Keratinocyte (primary cell): ENCODE results near the gene DGKE. TPM values are rescaled to one million over a fixed set of nuclear protein-coding genes. Genes with fewer than 3 reads are reported as not detected.

Experiments used
- DNase-seq: peaks from one replicate; pipeline ENCODE4 v3.0.0-alpha.2; 2011; ENCODE audit warnings: low read depth, missing footprints, low spot score
- FAIRE-seq: peaks from 2 replicates; lab custom pipeline; 2011; peaks lifted over from hg19 to GRCh38; lab: Jason Lieb, UNC
- H2AFZ ChIP-seq: 2 replicates; pipeline ENCODE4 v1.6.0; 2012; ENCODE audit warnings: low read length, control low read depth, inconsistent platforms; ENCODE audit not compliant: control insufficient read depth
- H3K27ac ChIP-seq: 2 replicates; pipeline ENCODE4 v1.5.1; 2011; ENCODE audit warnings: low read length; ENCODE audit not compliant: control insufficient read depth, insufficient read depth
- H3K27me3 ChIP-seq: 3 replicates; pipeline ENCODE4 v1.6.0; 2011; ENCODE audit warnings: low read length; ENCODE audit not compliant: control insufficient read depth, insufficient read depth; ENCODE audit errors: extremely low read depth
- H3K36me3 ChIP-seq, 2 experiments: 2 replicates in 1 of 2; 3 replicates in 1 of 2; pipeline ENCODE4 v1.5.1; 2011; ENCODE audit warnings: low read length in 2 of 2, mild to moderate bottlenecking in 1 of 2; ENCODE audit not compliant: control insufficient read depth in 2 of 2, insufficient read depth in 2 of 2; ENCODE audit errors: extremely low read depth in 1 of 2
- H3K4me1 ChIP-seq: 3 replicates; pipeline ENCODE4 v1.5.1; 2011; ENCODE audit warnings: low read length; ENCODE audit not compliant: control insufficient read depth, insufficient read depth; ENCODE audit errors: extremely low read depth
- H3K4me2 ChIP-seq: 3 replicates; pipeline ENCODE4 v1.6.0; 2011; ENCODE audit warnings: low read depth, low read length; ENCODE audit not compliant: control insufficient read depth, insufficient read depth; ENCODE audit errors: extremely low read depth
- H3K4me3 ChIP-seq, 3 experiments: fragments of 200-600 bp in 1 of 3; sonication (generic) in 1 of 3; 2 replicates in 2 of 3; 3 replicates in 1 of 3; pipeline ENCODE4 v1.5.1; 2011 to 2016; ENCODE audit warnings: low read length in 3 of 3, mild to moderate bottlenecking in 3 of 3, control low read depth in 2 of 3, inconsistent platforms in 1 of 3, low read depth in 1 of 3, mixed read lengths in 1 of 3, mixed run types in 1 of 3, moderate library complexity in 1 of 3; ENCODE audit not compliant: control insufficient read depth in 2 of 3, insufficient read depth in 2 of 3; ENCODE audit errors: extremely low read depth in 1 of 3
- H3K79me2 ChIP-seq: 2 replicates; pipeline ENCODE4 v1.6.0; 2012; ENCODE audit warnings: low read length; ENCODE audit not compliant: control insufficient read depth, insufficient read depth
- H3K9ac ChIP-seq: 3 replicates; pipeline ENCODE4 v1.6.0; 2011; ENCODE audit warnings: low read length; ENCODE audit not compliant: control insufficient read depth, insufficient read depth; ENCODE audit errors: extremely low read depth
- H3K9me1 ChIP-seq: 3 replicates; pipeline ENCODE4 v1.6.0; 2011; ENCODE audit warnings: low read length; ENCODE audit not compliant: control insufficient read depth, insufficient read depth; ENCODE audit errors: extremely low read depth
- H3K9me3 ChIP-seq: 2 replicates; pipeline ENCODE4 v1.5.1; 2012; ENCODE audit warnings: low read depth, low read length; ENCODE audit not compliant: control insufficient read depth
- H4K20me1 ChIP-seq: 3 replicates; pipeline ENCODE4 v1.6.0; 2011; ENCODE audit warnings: low read length; ENCODE audit not compliant: control insufficient read depth, insufficient read depth; ENCODE audit errors: extremely low read depth
- EZH2 ChIP-seq: IDR thresholded peaks from one replicate; pipeline ENCODE4 v1.6.1; 2012; ENCODE audit warnings: inconsistent platforms, mild to moderate bottlenecking, low read length, moderate library complexity
- dilution Hi-C: fragments of 300-500 bp; cut with MboI; formaldehyde crosslinking; loops from one replicate; pipeline ENCODE4 v1.7.0; 2020; ENCODE audit warnings: low sequenced_read_pairs; ENCODE audit not compliant: extremely low pct_ligation_motif_present
- polyA plus RNA-seq, 5 experiments: library from polyadenylated mRNA; depleted of rRNA in 3 of 5; stranded (reverse) in 3 of 5; stranded (forward) in 1 of 5; unstranded in 1 of 5; fragments of >200 nt; gene quantifications; 1 replicate in 1 of 5; 2 replicates in 3 of 5; 3 replicates in 1 of 5; pipeline versions ENCODE4 v1.2.1 to v1.2.3, GENCODE V29; 2011 to 2012; ENCODE audit warnings: missing spikeins in 2 of 5, low read depth in 1 of 5, low replicate concordance in 1 of 5
- TF ChIP-seq, protein P1 (sequence below), 3 experiments: IDR thresholded peaks in 1 of 3; conservative IDR thresholded peaks in 1 of 3; optimal IDR thresholded peaks in 1 of 3; 2 replicates in 2 of 3; 3 replicates in 1 of 3; pipeline versions ENCODE3 to v1.5.1; 2011; ENCODE audit warnings: low read length in 3 of 3, mild to moderate bottlenecking in 3 of 3, moderate library complexity in 2 of 3, control low read depth in 1 of 3, inconsistent platforms in 1 of 3; ENCODE audit not compliant: insufficient read depth in 2 of 3; ENCODE audit errors: extremely low read depth in 1 of 3

Gene DGKE
- polyA plus RNA-seq, 1 donor (not counting 4 experiments of a cell fraction or from before 2014, with no cell fraction given) = 4.7 TPM

DNA sequence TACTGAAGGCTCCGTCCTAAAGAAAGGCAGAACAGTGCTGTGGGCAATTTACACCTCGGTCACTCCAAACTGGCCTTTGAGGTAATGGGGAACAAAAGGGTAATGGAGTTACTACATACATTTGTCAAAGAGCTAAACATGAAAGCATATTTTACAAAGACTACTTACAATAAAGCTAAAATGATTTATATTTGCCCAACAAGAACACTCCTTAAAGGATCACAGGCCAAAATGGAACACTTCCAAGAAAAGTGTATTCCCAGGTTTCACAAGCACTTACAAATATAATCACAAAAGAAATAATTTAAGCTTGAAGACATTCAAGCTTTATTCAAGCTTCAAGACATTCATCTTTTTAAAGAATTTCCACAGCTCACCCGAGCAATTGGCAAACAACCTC is 29.5 kb upstream of the DGKE start:
- H3K27ac ChIP-seq = no peak overlapping the region
- peaks cover 15% of the 10 kb centered on the region for H3K4me1 ChIP-seq
- DNase-seq = no peak
- TF ChIP-seq, protein P1, sequence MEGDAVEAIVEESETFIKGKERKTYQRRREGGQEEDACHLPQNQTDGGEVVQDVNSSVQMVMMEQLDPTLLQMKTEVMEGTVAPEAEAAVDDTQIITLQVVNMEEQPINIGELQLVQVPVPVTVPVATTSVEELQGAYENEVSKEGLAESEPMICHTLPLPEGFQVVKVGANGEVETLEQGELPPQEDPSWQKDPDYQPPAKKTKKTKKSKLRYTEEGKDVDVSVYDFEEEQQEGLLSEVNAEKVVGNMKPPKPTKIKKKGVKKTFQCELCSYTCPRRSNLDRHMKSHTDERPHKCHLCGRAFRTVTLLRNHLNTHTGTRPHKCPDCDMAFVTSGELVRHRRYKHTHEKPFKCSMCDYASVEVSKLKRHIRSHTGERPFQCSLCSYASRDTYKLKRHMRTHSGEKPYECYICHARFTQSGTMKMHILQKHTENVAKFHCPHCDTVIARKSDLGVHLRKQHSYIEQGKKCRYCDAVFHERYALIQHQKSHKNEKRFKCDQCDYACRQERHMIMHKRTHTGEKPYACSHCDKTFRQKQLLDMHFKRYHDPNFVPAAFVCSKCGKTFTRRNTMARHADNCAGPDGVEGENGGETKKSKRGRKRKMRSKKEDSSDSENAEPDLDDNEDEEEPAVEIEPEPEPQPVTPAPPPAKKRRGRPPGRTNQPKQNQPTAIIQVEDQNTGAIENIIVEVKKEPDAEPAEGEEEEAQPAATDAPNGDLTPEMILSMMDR (optimal IDR thresholded peaks at IDR 0.05 in 1 of 3, IDR thresholded peaks at IDR 0.05 in 1 of 3, conservative IDR thresholded peaks at IDR 0.05 in 1 of 3; ENCODE audit: extremely low read depth in 1 of 3, insufficient read depth in 2 of 3, low read length in 3 of 3) = no peak
- TF ChIP-seq EZH2 = no peak
- dilution Hi-C loops = no loop called here
- no peak for FAIRE-seq
- H3K27me3 ChIP-seq = no peaks in the 10 kb centered on the region
- no peaks in the 10 kb centered on the region for H3K9me3 ChIP-seq
- H2AFZ ChIP-seq = no peak overlapping the region
- H4K20me1 ChIP-seq = no peaks in the 10 kb centered on the region
- H3K79me2 ChIP-seq = no peaks in the 10 kb centered on the region
- H3K36me3 ChIP-seq = no peaks in the 10 kb centered on the region
- no peaks in the 10 kb centered on the region for H3K9me1 ChIP-seq
- H3K4me3 ChIP-seq = no peak overlapping the region
- H3K4me2 ChIP-seq = no peak overlapping the region
- no peak overlapping the region for H3K9ac ChIP-seq

- H3K36me3 ChIP-seq = no peaks in the 10 kb centered on the region
- TF ChIP-seq EZH2 = no peak
- TF ChIP-seq, protein P1 (optimal IDR thresholded peaks at IDR 0.05 in 1 of 3, IDR thresholded peaks at IDR 0.05 in 1 of 3, conservative IDR thresholded peaks at IDR 0.05 in 1 of 3; ENCODE audit: extremely low read depth in 1 of 3, insufficient read depth in 2 of 3, low read length in 3 of 3) = no peak
- H2AFZ ChIP-seq = no peak overlapping the region
- peaks cover 15% of the 10 kb centered on the region for H3K4me1 ChIP-seq
- no peaks in the 10 kb centered on the region for H3K27me3 ChIP-seq
- H3K9ac ChIP-seq = no peak overlapping the region
- no peaks in the 10 kb centered on the region for H3K9me1 ChIP-seq
- FAIRE-seq = no peak
- H4K20me1 ChIP-seq = no peaks in the 10 kb centered on the region
- dilution Hi-C loops = no loop called here
- H3K79me2 ChIP-seq = no peaks in the 10 kb centered on the region
- no peak for DNase-seq
- H3K4me2 ChIP-seq = no peak overlapping the region
- H3K27ac ChIP-seq = no peak overlapping the region
- no peak overlapping the region for H3K4me3 ChIP-seq
- no peaks in the 10 kb centered on the region for H3K9me3 ChIP-seq
These were observed 27.0 kb upstream of the DGKE start for GRCh38 chr17:56806949-56807348.
